IPS-18c (cell line): Measurements from ENCODE around the gene CNTD1.
A peak's percentile ranks its signal among the peaks of the same experiment; 100 is the strongest.

Source experiments
- H3K4me3 ChIP-seq: 2 replicates; pipeline ENCODE4 v1.7.0; 2013; ENCODE audit warnings: low read depth, mild to moderate bottlenecking, low read length, moderate library complexity; ENCODE audit not compliant: insufficient read depth
- H3K9me3 ChIP-seq: one replicate; pipeline ENCODE4 v1.6.1; 2013; ENCODE audit warnings: mild to moderate bottlenecking, low read length, moderate library complexity; ENCODE audit not compliant: control insufficient read depth, insufficient read depth

CNTD1 gene

DNA sequence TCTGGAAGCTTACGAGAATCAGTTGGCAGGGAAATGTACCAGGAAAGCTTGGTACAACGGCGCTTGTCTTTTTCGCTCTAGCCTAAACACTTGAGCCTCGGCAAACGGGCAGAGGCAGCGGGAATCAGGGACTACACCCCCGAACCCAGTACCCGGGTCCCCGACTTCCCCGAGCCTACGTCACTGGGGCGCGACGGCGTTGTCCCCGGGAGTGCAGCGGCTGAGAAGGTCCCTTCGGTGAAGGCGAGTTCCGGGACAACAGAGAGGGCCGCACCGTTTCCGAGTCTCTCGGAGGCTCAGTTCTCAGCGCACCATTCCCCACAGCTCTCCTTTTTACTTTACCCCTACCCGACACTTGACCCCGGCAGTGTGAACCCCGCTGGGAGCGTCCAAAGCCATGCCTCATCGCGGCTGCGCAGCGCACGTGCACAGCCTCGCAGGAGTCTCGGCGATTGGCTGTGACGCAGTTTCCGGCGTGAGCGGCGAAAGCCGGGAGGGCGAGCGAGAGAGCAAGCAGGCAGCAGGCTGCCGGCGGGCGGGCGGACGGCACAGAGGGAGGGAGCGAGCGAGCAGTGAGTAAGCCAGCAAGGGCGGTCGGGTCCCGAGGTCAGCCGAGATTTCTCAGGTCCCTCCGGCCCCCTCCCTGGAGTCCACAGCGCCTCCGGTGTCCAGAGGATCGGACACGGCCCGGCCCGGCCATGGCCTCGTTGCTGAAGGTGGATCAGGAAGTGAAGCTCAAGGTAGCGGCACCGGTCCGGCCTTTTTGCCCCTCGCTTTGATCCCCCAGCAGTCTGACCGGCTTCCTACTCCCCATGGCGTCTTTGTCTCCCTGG is 34.5 kb downstream of the CNTD1 start, which contains the start of gene PSME3:
PSME3 (plus strand) TSS at position 464 of the 833 bp plus-strand sequence; CDS start at position 699, 235 bp downstream.
- no peaks in the 10 kb centered on the region for H3K9me3 ChIP-seq
- H3K4me3 ChIP-seq = peak within 1 kb of the TSS; percentile 99

DNA sequence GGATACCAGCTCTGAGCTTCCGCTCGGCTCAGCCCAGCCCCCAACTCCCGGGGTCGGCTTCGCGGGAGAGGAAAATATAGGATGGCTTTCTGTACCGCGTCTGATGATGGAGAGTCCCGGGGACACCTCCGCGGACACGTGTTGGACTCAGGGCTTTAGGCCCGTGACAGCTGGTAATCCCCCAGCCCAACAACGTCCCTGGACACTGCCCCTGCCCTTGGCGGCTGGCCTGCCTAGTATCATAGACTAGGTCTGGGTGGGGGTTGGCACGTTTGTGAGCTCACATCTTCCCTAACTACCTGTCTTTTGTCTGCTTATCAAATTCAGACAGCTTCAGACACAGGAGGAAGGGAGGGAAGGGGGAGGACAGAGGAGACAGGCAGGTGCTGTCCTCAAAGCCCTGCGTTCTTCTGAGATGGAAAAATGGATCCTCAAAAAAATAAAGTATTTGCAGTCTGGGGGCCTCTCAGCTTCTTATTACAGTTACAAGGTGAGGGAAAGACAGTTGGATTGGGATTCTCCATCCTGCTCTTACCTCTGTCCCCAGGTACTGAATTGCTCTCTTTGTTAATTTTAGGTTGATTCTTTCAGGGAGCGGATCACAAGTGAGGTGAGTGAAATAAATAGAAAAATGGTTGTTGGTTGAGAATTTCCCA is 35.2 kb downstream of the CNTD1 start:
- Histone ChIP-seq H3K4me3 (peak overlapping the region; percentile 99), H3K9me3 (no peaks in the 10 kb centered on the region)

DNA sequence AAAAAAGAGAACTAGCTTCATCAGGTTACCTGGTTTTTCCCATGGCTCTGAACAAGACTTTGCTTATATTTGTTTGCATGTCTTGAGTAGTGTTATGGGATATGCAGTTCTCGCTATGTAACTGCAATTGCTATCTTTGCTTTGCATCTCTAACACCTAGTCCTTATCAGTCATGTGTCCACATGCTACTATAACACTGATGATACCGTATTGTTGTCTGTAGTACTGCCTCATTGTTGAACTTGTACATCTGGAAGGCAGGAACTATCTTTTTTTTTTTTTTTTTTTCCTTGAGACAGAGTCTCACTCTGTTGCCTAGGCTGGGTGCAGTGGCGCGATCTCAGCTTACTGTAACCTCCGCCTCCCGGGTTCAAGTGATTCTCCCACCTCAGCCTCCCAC is 37.1 kb downstream of the CNTD1 start:
- no peak overlapping the region for H3K4me3 ChIP-seq
- H3K9me3 ChIP-seq = no peaks in the 10 kb centered on the region

DNA sequence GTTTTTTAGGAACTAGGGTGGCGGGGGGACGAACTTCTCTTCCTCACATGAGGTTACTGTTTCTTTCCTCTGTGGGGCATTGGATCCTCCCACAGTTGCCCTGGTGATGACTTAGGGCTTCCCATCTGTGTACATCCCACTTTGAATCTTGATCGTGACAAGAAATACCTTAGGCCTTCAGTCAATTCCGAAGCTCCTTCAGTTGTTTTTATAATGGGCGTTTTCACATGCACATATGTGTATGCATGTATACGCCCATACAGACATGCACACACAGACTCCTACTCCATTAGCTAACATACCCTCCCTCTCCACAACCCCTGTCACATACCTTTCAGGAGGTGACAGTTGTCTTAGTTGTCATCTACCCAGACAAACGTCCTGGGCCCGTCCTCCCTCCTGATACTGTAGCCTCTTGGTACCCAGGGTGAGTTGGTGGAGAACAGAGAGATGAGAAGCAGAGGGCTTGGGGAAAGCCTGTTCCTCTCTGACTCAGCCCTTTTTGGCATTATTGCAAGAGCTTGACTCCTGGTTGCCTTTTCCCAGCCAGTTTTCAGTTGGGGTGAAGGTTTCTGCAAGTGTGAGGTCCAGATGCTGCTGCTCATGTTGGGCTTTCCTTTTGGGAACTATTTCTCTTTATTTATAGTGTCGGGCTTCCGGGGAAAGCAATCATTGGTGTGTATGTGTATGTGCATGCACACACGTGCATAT is 43.5 kb downstream of the CNTD1 start:
- H3K4me3 ChIP-seq = no peak overlapping the region
- H3K9me3 ChIP-seq = no peaks in the 10 kb centered on the region

DNA sequence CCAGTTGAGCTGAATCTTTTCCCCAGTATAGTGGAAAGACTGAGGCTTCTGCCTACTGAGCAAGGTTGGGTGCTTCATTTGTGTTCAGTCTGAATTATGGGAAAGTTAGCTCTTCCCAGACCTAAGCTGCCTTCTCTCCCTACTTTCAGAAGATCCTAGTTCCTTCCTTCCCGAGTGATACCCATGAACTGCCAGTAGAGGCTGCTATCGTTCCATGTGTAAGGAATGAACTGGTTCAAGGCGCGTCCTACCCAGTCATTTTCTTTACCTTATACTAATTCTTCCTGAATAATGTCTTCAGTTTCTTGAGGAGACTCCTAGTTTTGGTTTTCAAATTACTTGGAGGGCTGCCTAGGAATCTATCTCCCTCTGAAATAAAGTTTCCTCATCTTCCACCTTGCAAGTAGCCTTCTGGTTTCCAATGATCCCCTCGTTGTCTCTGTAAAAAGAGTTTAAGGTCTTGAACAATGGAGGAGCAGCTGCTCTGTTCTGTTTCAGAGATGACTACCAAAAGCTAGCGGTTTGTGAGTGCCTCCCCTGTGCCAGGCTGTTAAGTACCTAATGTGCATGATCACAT is 44.8 kb downstream of the CNTD1 start:
- H3K4me3 ChIP-seq = no peak overlapping the region
- H3K9me3 ChIP-seq = no peaks in the 10 kb centered on the region

DNA sequence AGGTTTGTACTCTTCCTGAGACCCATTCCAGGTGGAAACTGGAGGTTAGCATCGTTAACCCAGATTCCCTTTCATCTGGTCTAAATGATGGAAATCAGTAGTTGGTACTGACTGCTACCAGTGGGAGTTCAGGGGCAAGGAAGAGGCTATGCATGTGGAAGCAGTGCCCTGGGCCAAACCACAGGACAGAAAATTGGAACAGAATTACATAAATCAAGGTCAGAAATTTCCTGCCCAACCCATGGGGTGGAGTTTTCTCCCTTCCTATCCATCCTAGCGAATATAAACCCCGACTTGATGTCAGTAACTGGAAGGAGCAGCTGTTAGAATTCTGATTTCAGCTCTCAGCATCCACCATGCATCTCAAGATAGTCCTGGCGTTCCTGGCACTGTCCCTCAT is 45.6 kb downstream of the CNTD1 start, which contains the start of gene AOC2:
AOC2 (plus strand) TSS at position 310 of the 400 bp plus-strand sequence; CDS start at position 357, 47 bp downstream.
- H3K9me3 ChIP-seq = no peaks in the 10 kb centered on the region
- H3K4me3 ChIP-seq = no peak within 1 kb of the TSS

DNA sequence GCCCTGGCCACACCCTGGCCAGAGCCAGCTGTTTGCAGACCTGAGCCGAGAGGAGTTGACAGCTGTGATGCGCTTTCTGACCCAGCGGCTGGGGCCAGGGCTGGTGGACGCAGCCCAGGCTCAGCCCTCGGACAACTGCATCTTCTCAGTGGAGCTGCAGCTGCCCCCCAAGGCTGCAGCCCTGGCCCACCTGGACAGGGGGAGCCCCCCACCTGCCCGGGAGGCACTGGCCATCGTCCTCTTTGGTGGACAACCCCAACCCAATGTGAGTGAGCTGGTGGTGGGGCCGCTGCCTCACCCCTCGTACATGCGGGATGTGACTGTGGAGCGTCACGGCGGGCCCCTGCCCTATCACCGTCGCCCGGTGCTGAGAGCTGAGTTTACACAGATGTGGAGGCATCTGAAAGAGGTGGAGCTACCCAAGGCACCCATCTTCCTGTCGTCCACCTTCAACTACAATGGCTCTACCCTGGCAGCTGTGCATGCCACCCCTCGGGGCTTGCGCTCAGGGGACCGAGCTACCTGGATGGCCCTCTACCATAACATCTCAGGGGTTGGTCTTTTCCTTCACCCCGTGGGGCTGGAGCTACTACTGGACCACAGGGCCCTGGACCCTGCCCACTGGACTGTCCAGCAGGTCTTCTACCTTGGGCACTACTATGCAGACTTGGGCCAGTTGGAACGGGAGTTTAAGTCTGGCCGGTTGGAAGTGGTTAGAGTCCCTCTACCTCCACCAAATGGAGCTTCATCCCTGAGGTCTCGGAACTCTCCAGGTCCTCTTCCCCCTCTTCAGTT is 46.3 kb downstream of the CNTD1 start:
- H3K9me3 ChIP-seq = no peaks in the 10 kb centered on the region
- no peak overlapping the region for H3K4me3 ChIP-seq

DNA sequence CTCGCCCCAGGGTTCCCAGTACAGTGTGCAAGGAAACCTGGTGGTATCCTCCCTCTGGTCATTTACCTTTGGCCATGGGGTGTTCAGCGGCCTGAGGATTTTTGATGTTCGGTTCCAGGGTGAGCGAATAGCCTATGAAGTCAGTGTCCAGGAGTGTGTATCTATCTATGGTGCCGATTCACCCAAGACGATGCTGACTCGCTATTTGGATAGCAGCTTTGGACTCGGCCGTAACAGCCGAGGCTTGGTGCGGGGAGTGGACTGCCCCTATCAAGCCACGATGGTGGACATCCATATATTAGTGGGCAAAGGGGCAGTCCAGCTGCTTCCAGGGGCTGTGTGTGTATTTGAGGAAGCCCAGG is 46.9 kb downstream of the CNTD1 start:
- Histone ChIP-seq H3K4me3 (no peak overlapping the region), H3K9me3 (no peaks in the 10 kb centered on the region)

DNA sequence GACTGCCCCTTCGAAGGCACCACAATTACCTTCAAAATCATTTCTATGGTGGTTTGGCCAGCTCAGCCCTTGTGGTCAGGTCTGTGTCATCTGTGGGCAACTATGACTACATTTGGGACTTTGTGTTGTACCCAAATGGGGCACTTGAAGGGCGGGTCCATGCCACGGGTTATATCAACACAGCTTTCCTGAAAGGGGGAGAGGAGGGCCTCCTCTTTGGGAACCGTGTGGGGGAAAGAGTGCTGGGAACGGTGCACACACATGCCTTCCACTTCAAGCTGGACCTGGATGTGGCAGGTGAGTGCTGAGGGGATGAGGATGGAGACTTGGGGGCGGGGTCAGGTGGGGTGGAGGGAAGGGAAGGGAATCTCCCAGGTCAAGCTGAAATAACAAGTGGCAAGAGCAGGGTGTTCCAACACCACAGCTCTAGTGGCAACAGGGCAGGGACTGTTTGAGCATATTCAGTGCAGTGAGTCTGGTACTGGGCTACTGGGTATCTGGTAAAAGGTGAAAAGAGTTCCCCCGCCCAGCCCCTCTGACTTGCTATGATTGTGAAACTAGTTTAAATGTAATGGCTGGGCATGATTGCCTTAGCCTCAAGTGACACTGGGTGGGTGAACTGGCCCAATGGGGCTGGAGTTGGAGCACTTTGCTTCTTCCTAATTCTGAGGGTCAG is 47.4 kb downstream of the CNTD1 start:
- no peaks in the 10 kb centered on the region for H3K9me3 ChIP-seq
- no peak overlapping the region for H3K4me3 ChIP-seq

DNA sequence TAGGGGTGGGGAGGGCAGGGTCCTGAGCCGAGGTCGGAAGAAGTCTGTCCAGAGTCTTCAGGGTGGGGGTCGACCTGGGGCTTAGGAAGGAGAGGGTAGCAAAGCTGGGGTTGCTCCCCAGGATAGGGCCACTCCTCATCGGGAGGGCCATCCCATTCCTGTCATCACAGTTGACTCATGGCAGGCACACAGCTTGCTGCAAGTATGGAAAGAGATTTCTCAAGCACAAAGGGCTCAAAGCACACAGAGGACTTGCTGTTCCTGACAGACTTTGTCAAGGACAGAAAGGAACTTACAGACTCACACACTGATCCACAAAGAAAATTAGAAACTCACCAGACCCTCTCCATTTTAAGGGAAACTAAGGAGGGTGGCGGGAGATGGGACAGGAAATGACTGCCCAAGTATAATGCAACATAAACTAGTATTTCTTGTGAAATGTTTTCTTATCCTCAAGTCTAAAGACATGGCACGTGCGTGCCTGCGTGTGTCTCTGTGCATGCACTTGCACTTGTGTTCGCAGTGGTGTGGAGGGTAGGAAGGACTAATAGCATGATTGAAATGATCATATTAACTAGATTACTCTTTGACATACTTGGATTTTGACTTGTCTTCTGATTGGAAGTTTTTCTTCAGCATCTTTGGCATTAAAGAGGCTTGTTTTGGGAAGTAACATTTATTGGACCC is 48.1 kb downstream of the CNTD1 start:
- no peak overlapping the region for H3K4me3 ChIP-seq
- no peaks in the 10 kb centered on the region for H3K9me3 ChIP-seq

DNA sequence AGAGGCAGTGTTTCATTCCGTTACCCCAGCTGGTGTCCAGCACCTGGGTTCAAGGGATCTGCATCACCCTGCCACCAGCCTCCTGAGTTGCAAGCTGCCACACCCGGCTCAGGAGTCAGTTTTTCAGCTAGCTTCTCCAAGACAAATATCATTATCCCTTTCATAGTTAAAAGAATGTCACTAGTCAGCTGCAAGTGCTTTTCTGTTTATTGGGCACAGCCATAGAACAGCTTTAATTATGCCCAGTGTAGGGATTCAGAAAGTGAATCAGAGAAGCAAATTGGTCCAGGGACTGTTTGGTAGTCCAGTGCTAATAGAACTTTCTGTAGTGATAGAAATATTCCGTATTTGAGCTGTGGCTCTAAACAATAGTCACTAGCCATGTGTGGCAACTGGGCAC is 49.4 kb downstream of the CNTD1 start:
- Histone ChIP-seq H3K9me3 (no peaks in the 10 kb centered on the region), H3K4me3 (no peak overlapping the region)

DNA sequence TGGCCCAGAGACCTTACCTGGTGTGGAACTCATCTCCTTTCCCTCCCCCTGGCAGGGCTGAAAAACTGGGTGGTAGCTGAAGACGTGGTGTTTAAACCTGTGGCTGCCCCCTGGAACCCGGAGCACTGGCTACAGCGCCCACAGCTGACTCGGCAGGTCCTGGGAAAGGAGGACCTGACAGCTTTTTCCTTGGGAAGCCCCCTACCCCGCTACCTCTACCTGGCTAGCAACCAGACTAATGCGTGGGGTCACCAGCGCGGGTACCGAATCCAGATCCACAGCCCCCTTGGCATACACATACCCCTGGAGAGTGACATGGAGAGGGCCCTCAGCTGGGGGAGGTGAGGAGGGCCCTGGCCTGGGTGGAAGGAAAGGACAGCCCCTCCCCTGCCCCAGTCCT is 50.4 kb downstream of the CNTD1 start:
- no peaks in the 10 kb centered on the region for H3K9me3 ChIP-seq
- H3K4me3 ChIP-seq = no peak overlapping the region

DNA sequence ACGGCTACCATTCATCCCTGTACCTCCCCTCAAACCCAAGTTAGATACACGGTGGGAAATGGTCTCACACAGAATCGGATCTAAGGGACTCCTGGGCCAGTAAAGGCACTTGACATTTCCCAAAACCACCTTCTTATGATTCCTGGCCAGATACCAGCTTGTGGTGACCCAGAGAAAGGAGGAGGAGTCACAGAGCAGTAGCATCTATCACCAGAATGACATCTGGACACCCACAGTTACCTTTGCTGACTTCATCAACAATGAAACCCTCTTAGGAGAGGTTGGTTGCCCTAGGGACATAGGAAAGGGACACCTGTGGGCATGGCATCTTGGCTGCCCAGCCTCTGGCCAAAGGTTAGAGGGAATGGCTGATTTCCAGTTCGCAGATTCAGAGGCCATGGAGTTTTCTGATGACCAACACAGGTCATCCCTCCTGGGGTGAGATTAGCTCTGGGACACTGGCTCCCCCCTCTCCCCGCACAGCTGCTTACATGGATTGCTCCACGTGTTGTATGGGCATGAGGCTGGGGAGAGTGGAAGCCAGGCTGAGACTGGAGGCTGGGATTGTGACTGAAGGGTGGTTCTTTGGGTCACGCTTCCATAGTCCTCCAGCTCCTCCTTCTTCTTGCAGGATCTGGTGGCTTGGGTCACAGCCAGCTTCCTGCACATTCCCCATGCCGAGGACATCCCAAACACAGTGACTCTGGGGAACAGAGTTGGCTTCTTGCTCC is 51.0 kb downstream of the CNTD1 start:
- no peaks in the 10 kb centered on the region for H3K9me3 ChIP-seq

DNA sequence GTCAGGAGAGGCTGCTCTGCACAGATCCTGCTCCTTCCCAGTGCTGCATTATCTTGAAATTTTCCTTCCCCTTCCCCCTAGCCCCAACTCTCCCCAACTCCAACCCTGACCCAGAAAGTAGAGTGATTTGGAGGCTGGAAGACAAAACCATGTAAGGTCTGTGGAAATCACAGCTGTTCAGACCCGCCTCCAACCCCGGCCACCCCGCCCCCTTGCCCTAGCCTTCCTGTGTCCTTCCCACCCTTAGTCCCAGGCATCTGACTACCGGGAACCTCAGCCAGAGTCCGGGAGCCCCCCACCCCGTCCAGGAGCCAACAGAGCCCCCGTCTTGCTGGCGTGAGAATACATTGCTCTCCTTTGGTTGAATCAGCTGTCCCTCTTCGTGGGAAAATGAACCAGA is 52.3 kb downstream of the CNTD1 start, which contains the start of gene AOC3:
AOC3 (plus strand) TSS at position 246 of the 400 bp plus-strand sequence; CDS start at position 391, 145 bp downstream.
- Histone ChIP-seq H3K4me3 (no peak within 1 kb of the TSS), H3K9me3 (no peaks in the 10 kb centered on the region)

More for the DNA sequence above, 51.0 kb downstream of the CNTD1 start:
- no peak overlapping the region for H3K4me3 ChIP-seq
